ENCODE data around the gene KRT40. TPM values are rescaled to one million over a fixed set of nuclear protein-coding genes. Genes with fewer than 3 reads are reported as not detected.

Gene KRT40
- not detected in 5 replicates for total RNA-seq (2022; extraction: Qiagen RNA extraction; ENCODE audit: low read depth)

GRCh38 chr17:40984226-40984625 lies at the start of gene KRT40:
Gene KRT40, minus strand, starts transcription at chr17:40984326. Its CDS starts 53 bp downstream, at chr17:40984273.

DNA sequence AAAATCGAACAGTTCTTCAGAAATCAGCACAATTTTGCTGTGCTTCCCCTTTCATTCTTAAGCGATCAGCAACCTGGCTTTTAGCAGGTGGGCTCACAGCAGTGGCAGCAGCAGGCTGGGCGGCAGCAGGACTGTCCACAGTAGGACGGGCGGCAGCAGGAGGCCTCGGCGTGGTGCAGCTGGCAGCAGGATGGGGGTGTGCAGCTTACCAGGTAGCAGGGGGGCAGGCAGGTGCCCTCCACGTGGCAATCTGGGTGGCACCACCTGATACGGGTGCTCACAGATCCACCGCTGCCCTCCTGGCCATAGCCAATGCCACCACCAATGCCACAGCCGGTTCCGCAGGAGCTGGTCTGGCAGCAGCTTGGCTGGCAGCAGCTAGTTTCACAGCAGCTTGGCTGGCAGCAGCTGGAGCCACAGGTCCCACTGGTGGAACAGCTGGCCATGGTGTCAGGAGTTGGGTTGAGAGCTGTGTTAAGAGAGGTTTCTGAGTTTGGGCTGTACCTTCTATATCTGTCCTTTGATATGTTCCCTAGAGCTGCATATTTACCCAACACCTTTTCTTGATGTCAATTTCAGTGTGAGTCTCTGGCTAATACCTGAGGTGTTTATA lies 45.6 kb upstream of the KRT40 start, which contains the start of gene KRTAP1-4:
Gene KRTAP1-4, minus strand, starts transcription at position 563 of the 613 bp plus-strand sequence. Its CDS starts 117 bp downstream, at position 446.

GRCh38 chr17:41026715-41027471 lies 42.8 kb upstream of the KRT40 start, which contains the start of gene KRTAP1-5:
Gene KRTAP1-5, minus strand, starts transcription at chr17:41027208. Its CDS starts 53 bp downstream, at chr17:41027155.

DNA sequence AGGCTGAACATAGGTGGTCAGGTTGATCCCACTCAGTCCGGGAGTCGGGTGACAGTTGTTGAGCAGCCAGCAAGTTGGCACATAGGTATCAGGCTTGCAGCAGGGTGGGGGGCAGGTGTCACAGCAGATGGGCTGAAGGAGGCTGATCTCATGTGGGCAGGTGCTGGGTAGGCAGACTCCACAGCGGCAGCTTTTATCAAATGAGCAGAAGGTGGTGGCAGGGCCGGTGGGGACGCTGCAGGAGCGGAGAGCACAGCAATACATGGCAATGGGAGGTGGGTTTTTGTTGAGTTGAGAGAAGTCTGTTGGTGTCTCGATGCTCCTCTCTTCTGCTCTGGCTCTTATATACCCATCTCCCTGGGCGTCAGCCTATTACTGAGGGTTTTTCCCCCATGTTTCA lies 24.7 kb upstream of the KRT40 start, which contains the start of gene KRTAP3-1:
Gene KRTAP3-1, minus strand, starts transcription at position 318 of the 400 bp plus-strand sequence. Its CDS starts 54 bp downstream, at position 264.

GRCh38 chr17:40999563-40999962 lies 15.4 kb upstream of the KRT40 start, which contains the start of gene KRTAP3-2:
Gene KRTAP3-2, minus strand, starts transcription at chr17:40999906. Its CDS starts 53 bp downstream, at chr17:40999853.

DNA sequence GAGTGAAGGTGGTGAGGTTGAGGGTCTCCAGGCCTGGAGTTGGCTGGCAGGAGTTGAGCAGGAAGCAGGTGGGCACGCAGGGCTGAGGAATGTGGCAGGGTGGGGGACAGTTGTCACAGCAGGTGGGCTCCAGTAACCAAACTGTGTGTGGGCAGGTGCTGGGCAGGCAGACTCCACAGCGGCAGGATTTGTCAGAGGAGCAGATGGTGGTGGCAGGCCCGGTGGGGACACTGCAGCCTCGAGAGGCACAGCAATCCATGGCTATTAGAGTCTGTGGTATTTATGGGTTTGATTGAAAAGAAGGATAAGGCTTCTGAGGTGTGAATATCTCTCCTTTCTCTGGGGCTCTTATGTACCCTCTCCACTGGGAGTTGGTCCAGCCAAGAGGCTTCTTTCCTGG lies 9.7 kb upstream of the KRT40 start, which contains the start of gene KRTAP3-3:
Gene KRTAP3-3, minus strand, starts transcription at position 326 of the 400 bp plus-strand sequence. Its CDS starts 67 bp downstream, at position 259.

DNA sequence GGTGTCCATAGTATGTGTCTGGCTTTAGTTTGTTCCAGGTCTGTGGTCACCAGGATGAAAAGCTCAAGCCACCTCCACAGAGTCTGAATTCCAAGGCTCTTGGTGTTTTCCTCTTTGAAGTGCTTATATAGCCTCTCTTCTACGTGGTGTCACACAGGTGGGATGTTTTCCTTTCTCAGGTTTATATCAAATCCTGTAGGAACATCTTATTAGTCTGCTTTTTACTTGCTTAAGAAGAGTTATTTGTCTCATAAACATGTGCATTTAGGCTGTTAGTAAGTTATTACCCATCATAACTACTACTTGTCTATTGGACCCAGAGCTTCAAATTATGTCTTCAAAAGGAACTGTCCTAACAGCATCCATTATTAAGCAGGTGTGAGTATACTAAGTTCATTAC lies 17.3 kb downstream of the KRT40 start, which contains the start of gene KRT39:
Gene KRT39, minus strand, starts transcription at position 101 of the 400 bp plus-strand sequence. Its CDS starts 92 bp downstream, at position 9.

GRCh38 chr17:40937384-40937819 lies 46.7 kb downstream of the KRT40 start, which contains the start of gene KRT23:
Gene KRT23, minus strand, starts transcription at chr17:40937646. Its CDS starts 1,043 bp downstream, at chr17:40936603.

Other genes starting within 250 kb of the KRT40 start
- gene KRT25, start 229.0 kb downstream of the KRT40 start, total RNA-seq (2022; extraction: Qiagen RNA extraction; ENCODE audit: low read depth) = not detected in 5 replicates
- gene KRT26, start 212.1 kb downstream of the KRT40 start, total RNA-seq (2022; extraction: Qiagen RNA extraction; ENCODE audit: low read depth) = not detected in 5 replicates
- gene KRT27, start 201.8 kb downstream of the KRT40 start, total RNA-seq (2022; extraction: Qiagen RNA extraction; ENCODE audit: low read depth) = not detected in 5 replicates
- not detected in 5 replicates for gene KRT28, start 184.4 kb downstream of the KRT40 start, total RNA-seq (2022; extraction: Qiagen RNA extraction; ENCODE audit: low read depth)
- gene KRT10, start 161.7 kb downstream of the KRT40 start, total RNA-seq (2022; extraction: Qiagen RNA extraction; ENCODE audit: low read depth) = 99.6 to 118 TPM (median 105 TPM) in 5 replicates
- not detected in 5 replicates for gene KRT12, start 117.1 kb downstream of the KRT40 start, total RNA-seq (2022; extraction: Qiagen RNA extraction; ENCODE audit: low read depth)
- gene KRT20, start 99.1 kb downstream of the KRT40 start, total RNA-seq (2022; extraction: Qiagen RNA extraction; ENCODE audit: low read depth) = 0.18 to 0.61 TPM (median 0.31 TPM) in 5 replicates
- gene KRT23, start 46.7 kb downstream of the KRT40 start, total RNA-seq (2022; extraction: Qiagen RNA extraction; ENCODE audit: low read depth) = 0.08 to 0.31 TPM (median 0.18 TPM) in 3 of 5 replicates, not detected in the others
- gene KRT39, start 17.4 kb downstream of the KRT40 start, total RNA-seq (2022; extraction: Qiagen RNA extraction; ENCODE audit: low read depth) = not detected in 5 replicates
- not detected in 5 replicates for gene KRTAP3-3, start 9.8 kb upstream of the KRT40 start, total RNA-seq (2022; extraction: Qiagen RNA extraction; ENCODE audit: low read depth)
- gene KRTAP3-2, start 15.6 kb upstream of the KRT40 start, total RNA-seq (2022; extraction: Qiagen RNA extraction; ENCODE audit: low read depth) = not detected in 5 replicates
- gene KRTAP3-1, start 24.8 kb upstream of the KRT40 start, total RNA-seq (2022; extraction: Qiagen RNA extraction; ENCODE audit: low read depth) = not detected in 5 replicates
- gene KRTAP1-5, start 42.9 kb upstream of the KRT40 start, total RNA-seq (2022; extraction: Qiagen RNA extraction; ENCODE audit: low read depth) = not detected in 5 replicates
- gene KRTAP1-4, start 45.9 kb upstream of the KRT40 start, total RNA-seq (2022; extraction: Qiagen RNA extraction; ENCODE audit: low read depth) = not detected in 5 replicates
- not detected in 5 replicates for gene KRTAP1-3, start 50.5 kb upstream of the KRT40 start, total RNA-seq (2022; extraction: Qiagen RNA extraction; ENCODE audit: low read depth)
- gene KRTAP1-1, start 57.1 kb upstream of the KRT40 start, total RNA-seq (2022; extraction: Qiagen RNA extraction; ENCODE audit: low read depth) = not detected in 5 replicates
- gene KRTAP2-1, start 63.0 kb upstream of the KRT40 start, total RNA-seq (2022; extraction: Qiagen RNA extraction; ENCODE audit: low read depth) = not detected in 5 replicates
- gene KRTAP2-2, start 70.9 kb upstream of the KRT40 start, total RNA-seq (2022; extraction: Qiagen RNA extraction; ENCODE audit: low read depth) = not detected in 5 replicates
- gene KRTAP2-3, start 75.8 kb upstream of the KRT40 start, total RNA-seq (2022; extraction: Qiagen RNA extraction; ENCODE audit: low read depth) = not detected in 5 replicates
- gene KRTAP2-4, start 81.6 kb upstream of the KRT40 start, total RNA-seq (2022; extraction: Qiagen RNA extraction; ENCODE audit: low read depth) = not detected in 5 replicates
- not detected in 5 replicates for gene KRTAP4-7, start 99.8 kb upstream of the KRT40 start, total RNA-seq (2022; extraction: Qiagen RNA extraction; ENCODE audit: low read depth)
- not detected in 5 replicates for gene KRTAP4-8, start 113.8 kb upstream of the KRT40 start, total RNA-seq (2022; extraction: Qiagen RNA extraction; ENCODE audit: low read depth)
- not detected in 5 replicates for gene KRTAP4-16, start 117.9 kb upstream of the KRT40 start, total RNA-seq (2022; extraction: Qiagen RNA extraction; ENCODE audit: low read depth)
- not detected in 5 replicates for gene KRTAP4-9, start 121.1 kb upstream of the KRT40 start, total RNA-seq (2022; extraction: Qiagen RNA extraction; ENCODE audit: low read depth)
- not detected in 5 replicates for gene KRTAP4-11, start 134.0 kb upstream of the KRT40 start, total RNA-seq (2022; extraction: Qiagen RNA extraction; ENCODE audit: low read depth)
- not detected in 5 replicates for gene KRTAP4-12, start 139.9 kb upstream of the KRT40 start, total RNA-seq (2022; extraction: Qiagen RNA extraction; ENCODE audit: low read depth)
- not detected in 5 replicates for gene KRTAP4-6, start 156.2 kb upstream of the KRT40 start, total RNA-seq (2022; extraction: Qiagen RNA extraction; ENCODE audit: low read depth)
- not detected in 5 replicates for gene KRTAP4-5, start 165.5 kb upstream of the KRT40 start, total RNA-seq (2022; extraction: Qiagen RNA extraction; ENCODE audit: low read depth)
- gene KRTAP4-4, start 176.4 kb upstream of the KRT40 start, total RNA-seq (2022; extraction: Qiagen RNA extraction; ENCODE audit: low read depth) = not detected in 5 replicates
- gene KRTAP4-3, start 183.9 kb upstream of the KRT40 start, total RNA-seq (2022; extraction: Qiagen RNA extraction; ENCODE audit: low read depth) = not detected in 5 replicates
- not detected in 5 replicates for gene KRTAP4-2, start 193.9 kb upstream of the KRT40 start, total RNA-seq (2022; extraction: Qiagen RNA extraction; ENCODE audit: low read depth)
- 0.32 TPM in 1 of 5 replicates, not detected in the others for gene KRTAP4-1, start 200.6 kb upstream of the KRT40 start, total RNA-seq (2022; extraction: Qiagen RNA extraction; ENCODE audit: low read depth)
- not detected in 5 replicates for gene KRTAP9-1, start 205.6 kb upstream of the KRT40 start, total RNA-seq (2022; extraction: Qiagen RNA extraction; ENCODE audit: low read depth)
- gene KRTAP9-2, start 242.3 kb upstream of the KRT40 start, total RNA-seq (2022; extraction: Qiagen RNA extraction; ENCODE audit: low read depth) = not detected in 5 replicates
- not detected in 5 replicates for gene KRTAP9-3, start 248.1 kb upstream of the KRT40 start, total RNA-seq (2022; extraction: Qiagen RNA extraction; ENCODE audit: low read depth)